ENCODE measurements around the gene OR51B6. TPM values are rescaled to one million over a fixed set of nuclear protein-coding genes. Genes with fewer than 3 reads are reported as not detected.
"Not testable (repeated sequence)": the region's sequence is repeated elsewhere in the genome, so short reads cannot be mapped to it uniquely, and the experiment has no call there.

The OR51B6 gene
- total RNA-seq, 1 experiment from 2014 or later = not detected

- intact Hi-C loops (cut with micrococcal nuclease; ENCODE audit: unreplicated experiment) = no loop called here
- ChIA-PET POLR2A (ENCODE audit: unreplicated experiment) (no interaction called here), CTCF (no interaction called here)
- H3K9me2 ChIP-seq (ENCODE audit: insufficient read depth) = no peaks in the 10 kb centered on the region
- H3K9me3 ChIP-seq (ENCODE audit: insufficient read depth, low read depth) = no peaks in the 10 kb centered on the region
- no peaks in the 10 kb centered on the region for H3F3A ChIP-seq (ENCODE audit: insufficient read depth, low read depth)
- no peaks in the 10 kb centered on the region for H4K20me1 ChIP-seq (ENCODE audit: insufficient read depth)
- DNase-seq = no peak
- H2AFZ ChIP-seq = no peak overlapping the region
- no peak overlapping the region for H3K27ac ChIP-seq
- H3K4me2 ChIP-seq = no peak overlapping the region
- TF ChIP-seq CTCF (conservative IDR thresholded peaks at IDR 0.05) (no peak), EZH2 (IDR thresholded peaks at IDR 0.05; ENCODE audit: low read depth) (no peak)
- no peaks in the 10 kb centered on the region for H3K36me3 ChIP-seq (ENCODE audit: low read depth)
- no peaks in the 10 kb centered on the region for H3K79me2 ChIP-seq (ENCODE audit: low read depth)
- H3K27me3 ChIP-seq (ENCODE audit: insufficient read depth, low read depth) = no peaks in the 10 kb centered on the region
- no TSS peak for BruUV-seq (replicated peaks)
- no peaks in the 10 kb centered on the region for H3K4me1 ChIP-seq (replicated peaks; ENCODE audit: insufficient read depth)
- no peak overlapping the region for H3K4me3 ChIP-seq
Observed at GRCh38 chr11:5364214-5364613, 12.9 kb downstream of the OR51B6 start.

GRCh38 chr11:5366365-5366764 lies 15.1 kb downstream of the OR51B6 start:
- H3K9me2 ChIP-seq (ENCODE audit: insufficient read depth); BruUV-seq (replicated peaks); H3K4me1 ChIP-seq (replicated peaks; ENCODE audit: insufficient read depth); H3K9me3 ChIP-seq (ENCODE audit: insufficient read depth, low read depth); H3K4me3 ChIP-seq; H3K27me3 ChIP-seq (ENCODE audit: insufficient read depth, low read depth); POLR2A ChIA-PET (ENCODE audit: unreplicated experiment); H4K20me1 ChIP-seq (ENCODE audit: insufficient read depth); H3K4me2 ChIP-seq; H3K79me2 ChIP-seq (ENCODE audit: low read depth); H3K27ac ChIP-seq; H2AFZ ChIP-seq; CTCF ChIA-PET; H3K36me3 ChIP-seq (ENCODE audit: low read depth); H3F3A ChIP-seq (ENCODE audit: insufficient read depth, low read depth); DNase-seq: not testable (repeated sequence)
- intact Hi-C loops (cut with micrococcal nuclease; ENCODE audit: unreplicated experiment) = loop anchor here (5.0 kb wide), 1 partner anchor 739 kb away; no protein-coding TSS in a partner anchor

GRCh38 chr11:5366856-5367255 lies 15.5 kb downstream of the OR51B6 start:
- no peaks in the 10 kb centered on the region for H3K36me3 ChIP-seq (ENCODE audit: low read depth)
- no peak overlapping the region for H3K4me2 ChIP-seq
- TF ChIP-seq EZH2 (IDR thresholded peaks at IDR 0.05; ENCODE audit: low read depth) = no peak
- CTCF ChIA-PET = no interaction called here
- no peaks in the 10 kb centered on the region for H3K9me3 ChIP-seq (ENCODE audit: insufficient read depth, low read depth)
- H3K4me1 ChIP-seq (replicated peaks; ENCODE audit: insufficient read depth) = no peaks in the 10 kb centered on the region
- no peak for DNase-seq
- no peak overlapping the region for H3K4me3 ChIP-seq
- no peak overlapping the region for H3K27ac ChIP-seq
- H2AFZ ChIP-seq = no peak overlapping the region
- H3K79me2 ChIP-seq (ENCODE audit: low read depth) = no peaks in the 10 kb centered on the region
- no peaks in the 10 kb centered on the region for H3K9me2 ChIP-seq (ENCODE audit: insufficient read depth)
- POLR2A ChIA-PET (ENCODE audit: unreplicated experiment) = no interaction called here
- no peaks in the 10 kb centered on the region for H3F3A ChIP-seq (ENCODE audit: insufficient read depth, low read depth)
- H4K20me1 ChIP-seq (ENCODE audit: insufficient read depth) = no peaks in the 10 kb centered on the region
- H3K27me3 ChIP-seq (ENCODE audit: insufficient read depth, low read depth) = no peaks in the 10 kb centered on the region
- intact Hi-C loops (cut with micrococcal nuclease; ENCODE audit: unreplicated experiment) = loop anchor here (5.0 kb wide), 1 partner anchor 740 kb away; no protein-coding TSS in a partner anchor
- no TSS peak for BruUV-seq (replicated peaks)

- no peaks in the 10 kb centered on the region for H3K4me1 ChIP-seq (replicated peaks; ENCODE audit: insufficient read depth)
- no peak overlapping the region for H3K27ac ChIP-seq
- no peaks in the 10 kb centered on the region for H3K9me2 ChIP-seq (ENCODE audit: insufficient read depth)
- H4K20me1 ChIP-seq (ENCODE audit: insufficient read depth) = no peaks in the 10 kb centered on the region
- no peak overlapping the region for H3K4me2 ChIP-seq
- H3K27me3 ChIP-seq (ENCODE audit: insufficient read depth, low read depth) = no peaks in the 10 kb centered on the region
- H3K36me3 ChIP-seq (ENCODE audit: low read depth) = no peaks in the 10 kb centered on the region
- CTCF ChIA-PET = no interaction called here
- no peaks in the 10 kb centered on the region for H3K79me2 ChIP-seq (ENCODE audit: low read depth)
- BruUV-seq (replicated peaks) = no TSS peak
- no peak overlapping the region for H3K4me3 ChIP-seq
- H2AFZ ChIP-seq = no peak overlapping the region
- no peak for DNase-seq
- H3F3A ChIP-seq (ENCODE audit: insufficient read depth, low read depth) = no peaks in the 10 kb centered on the region
- POLR2A ChIA-PET (ENCODE audit: unreplicated experiment) = no interaction called here
- no peaks in the 10 kb centered on the region for H3K9me3 ChIP-seq (ENCODE audit: insufficient read depth, low read depth)
- no peak for TF ChIP-seq EZH2 (IDR thresholded peaks at IDR 0.05; ENCODE audit: low read depth)
- TF ChIP-seq CTCF (conservative IDR thresholded peaks at IDR 0.05) = no peak
- intact Hi-C loops (cut with micrococcal nuclease; ENCODE audit: unreplicated experiment) = loop anchor here (5.0 kb wide), 1 partner anchor 740 kb away; no protein-coding TSS in a partner anchor
Observed at GRCh38 chr11:5367448-5368074, 16.3 kb downstream of the OR51B6 start.

Measured in PC-9 (cell line).